H1 (cell line): ENCODE data around the gene OGFOD3. TPM values are rescaled to one million over a fixed set of nuclear protein-coding genes. Genes with fewer than 3 reads are reported as not detected.

ENCODE experiments used
- CTCF ChIA-PET: fragments of 300-600 bp; sonication (Branson Sonifier 250); formaldehyde crosslinking; loops from one replicate; lab custom pipeline; 2021; ENCODE audit not compliant: partially characterized antibody; lab: Charles Lee
- POLR2A ChIA-PET: fragments of 300-600 bp; sonication (Branson Sonifier 250); formaldehyde crosslinking; loops from one replicate; lab custom pipeline; 2021; ENCODE audit warnings: inconsistent platforms; ENCODE audit not compliant: partially characterized antibody; lab: Charles Lee
- DNase-seq, 2 experiments: peaks; one replicate each; pipeline versions ENCODE4 v3.0.0 to v3.0.0-alpha.2; 2010 to 2022; ENCODE audit warnings: low spot score in 2 of 2, low read depth in 1 of 2, mixed read lengths in 1 of 2
- FAIRE-seq: peaks from 2 replicates; lab custom pipeline; 2011; peaks lifted over from hg19 to GRCh38; lab: Jason Lieb, UNC
- H2AFZ ChIP-seq: 2 replicates; pipeline ENCODE4 v1.8.1; 2012; ENCODE audit warnings: low read length, inconsistent platforms
- H2AK5ac ChIP-seq: 2 replicates; pipeline ENCODE4 v1.6.1; 2013; ENCODE audit warnings: low read depth, low read length
- H2BK120ac ChIP-seq: replicated peaks from 2 replicates; pipeline ENCODE3; 2013; ENCODE audit warnings: low read depth, low read length, inconsistent platforms
- H2BK12ac ChIP-seq: 2 replicates; pipeline ENCODE4 v1.6.1; 2013; ENCODE audit warnings: low read depth, low read length
- H2BK15ac ChIP-seq: 2 replicates; pipeline ENCODE4 v1.6.1; 2013; ENCODE audit warnings: low read length
- H2BK20ac ChIP-seq: 2 replicates; pipeline ENCODE4 v1.6.1; 2013; ENCODE audit warnings: low read length
- H2BK5ac ChIP-seq: 2 replicates; pipeline ENCODE4 v1.6.1; 2013; ENCODE audit warnings: low read depth, low read length
- H3K14ac ChIP-seq: 2 replicates; pipeline ENCODE4 v1.6.1; 2013; ENCODE audit warnings: inconsistent platforms; ENCODE audit not compliant: insufficient read length
- H3K18ac ChIP-seq: 2 replicates; pipeline ENCODE4 v1.6.1; 2013; ENCODE audit warnings: low read length; ENCODE audit errors: extremely low read depth
- H3K23ac ChIP-seq: 2 replicates; pipeline ENCODE4 v1.6.1; 2013; ENCODE audit warnings: inconsistent platforms; ENCODE audit not compliant: insufficient read length
- H3K23me2 ChIP-seq: 2 replicates; pipeline ENCODE4 v1.6.1; 2013; ENCODE audit warnings: low read depth, low read length
- H3K27ac ChIP-seq: 2 replicates; pipeline ENCODE4 v1.6.1; 2011; ENCODE audit warnings: low read depth, low read length, inconsistent platforms
- H3K27me3 ChIP-seq, 4 experiments: replicated peaks in 1 of 4; 1 replicate in 1 of 4; 2 replicates in 3 of 4; pipeline versions ENCODE4 v1.6.1 to v1.8.1; 2011 to 2013; ENCODE audit warnings: low read length in 3 of 4, mild to moderate bottlenecking in 3 of 4, inconsistent platforms in 2 of 4, mixed read lengths in 2 of 4, moderate library complexity in 1 of 4; ENCODE audit not compliant: control insufficient read depth in 3 of 4, insufficient read depth in 3 of 4; ENCODE audit errors: extremely low read depth in 1 of 4
- H3K36me3 ChIP-seq, 4 experiments: 2 replicates each; pipeline versions ENCODE4 v1.6.1 to v1.8.1; 2011 to 2013; ENCODE audit warnings: mild to moderate bottlenecking in 4 of 4, low read length in 3 of 4, moderate library complexity in 2 of 4, control low read depth in 1 of 4, inconsistent platforms in 1 of 4; ENCODE audit not compliant: insufficient read depth in 4 of 4, control insufficient read depth in 2 of 4
- H3K4ac ChIP-seq: replicated peaks from 2 replicates; pipeline ENCODE3; 2013; ENCODE audit warnings: low read length, low read depth, mixed read lengths, inconsistent platforms; ENCODE audit not compliant: insufficient read length
- H3K4me1 ChIP-seq, 4 experiments: replicated peaks in 1 of 4; 1 replicate in 1 of 4; 2 replicates in 3 of 4; pipeline versions ENCODE4 v1.6.1 to v1.8.1; 2011 to 2013; ENCODE audit warnings: low read length in 3 of 4, inconsistent platforms in 2 of 4, mixed read lengths in 1 of 4; ENCODE audit not compliant: insufficient read depth in 4 of 4, control insufficient read depth in 3 of 4
- H3K4me2 ChIP-seq, 2 experiments: 2 replicates each; pipeline versions ENCODE4 v1.6.1 to v1.8.1; 2011 to 2013; ENCODE audit warnings: low read depth in 2 of 2, low read length in 2 of 2, control low read depth in 1 of 2, inconsistent platforms in 1 of 2, mild to moderate bottlenecking in 1 of 2; ENCODE audit not compliant: insufficient read depth in 1 of 2
- H3K4me3 ChIP-seq, 4 experiments: fragments of 200-600, 300-600 bp in 1 of 4; sonication (generic), shearing (Covaris generic), sonication (Bioruptor Twin) in 1 of 4; 2 replicates each; pipeline versions ENCODE4 v1.5.1 to v1.8.1; 2011 to 2016; ENCODE audit warnings: low read length in 4 of 4, low read depth in 3 of 4, control low read depth in 2 of 4, inconsistent platforms in 2 of 4, mild to moderate bottlenecking in 2 of 4, mixed read lengths in 1 of 4, moderate library complexity in 1 of 4; ENCODE audit not compliant: insufficient read depth in 2 of 4; ENCODE audit errors: extremely low read depth in 1 of 4
- H3K56ac ChIP-seq: replicated peaks from 2 replicates; pipeline ENCODE3; 2013; ENCODE audit warnings: low read depth, mild to moderate bottlenecking, mixed read lengths, low read length, inconsistent platforms; ENCODE audit not compliant: insufficient read length
- H3K79me1 ChIP-seq: 2 replicates; pipeline ENCODE4 v1.6.1; 2013; ENCODE audit warnings: low read depth, low read length, control low read depth
- H3K79me2 ChIP-seq, 2 experiments: 2 replicates each; pipeline versions ENCODE4 v1.6.1 to v1.8.1; 2012 to 2013; ENCODE audit warnings: low read length in 2 of 2, mild to moderate bottlenecking in 2 of 2, inconsistent platforms in 1 of 2; ENCODE audit not compliant: insufficient read depth in 2 of 2, control insufficient read depth in 1 of 2
- H3K9ac ChIP-seq, 4 experiments: replicated peaks in 1 of 4; 1 replicate in 1 of 4; 2 replicates in 3 of 4; pipeline versions ENCODE4 v1.6.1 to v1.8.1; 2011 to 2013; ENCODE audit warnings: low read depth in 3 of 4, low read length in 3 of 4, control low read depth in 2 of 4, mild to moderate bottlenecking in 2 of 4, moderate library complexity in 2 of 4, inconsistent platforms in 1 of 4; ENCODE audit errors: extremely low read depth in 1 of 4
- H3K9me3 ChIP-seq, 2 experiments: 2 replicates each; pipeline versions ENCODE4 v1.6.1 to v1.8.1; 2012 to 2013; ENCODE audit warnings: mild to moderate bottlenecking in 2 of 2, moderate library complexity in 2 of 2, control low read depth in 1 of 2, inconsistent platforms in 1 of 2, low read depth in 1 of 2, low read length in 1 of 2, mixed read lengths in 1 of 2; ENCODE audit not compliant: insufficient read depth in 2 of 2
- H4K20me1 ChIP-seq, 2 experiments: replicated peaks in 1 of 2; 2 replicates each; pipeline versions ENCODE3 to v1.8.1; 2011 to 2013; ENCODE audit warnings: inconsistent platforms in 2 of 2, low read length in 2 of 2, mild to moderate bottlenecking in 1 of 2; ENCODE audit not compliant: insufficient read depth in 2 of 2, control insufficient read depth in 1 of 2
- H4K5ac ChIP-seq: 2 replicates; pipeline ENCODE4 v1.6.1; 2013; ENCODE audit warnings: low read length, low read depth, mixed read lengths, inconsistent platforms; ENCODE audit not compliant: insufficient read length
- H4K8ac ChIP-seq: 2 replicates; pipeline ENCODE4 v1.8.0; 2013; ENCODE audit warnings: mild to moderate bottlenecking, moderate library complexity, low read length, inconsistent platforms; ENCODE audit not compliant: insufficient read depth; ENCODE audit errors: extremely low read depth
- H4K91ac ChIP-seq: replicated peaks from 2 replicates; pipeline ENCODE3; 2013; ENCODE audit warnings: low read length, mixed read lengths, inconsistent platforms; ENCODE audit not compliant: insufficient read length
- ASH2L ChIP-seq: fragments of 200-600, 300-600 bp; sonication (generic); IDR thresholded peaks from one replicate; pipeline ENCODE4 v1.7.1; 2017; ENCODE audit warnings: low read length
- ATF2 ChIP-seq: IDR thresholded peaks from 2 replicates; pipeline ENCODE4 v1.6.1; 2012; ENCODE audit warnings: low read length, inconsistent platforms
- BRCA1 ChIP-seq: IDR thresholded peaks from 2 replicates; pipeline ENCODE4 v1.6.1; 2012; ENCODE audit warnings: low read depth, low read length, improper control_type of control experiment
- CTBP2 ChIP-seq: IDR thresholded peaks from 2 replicates; pipeline ENCODE4 v1.7.0; 2011; ENCODE audit warnings: borderline replicate concordance, mild to moderate bottlenecking, moderate library complexity, mixed read lengths, low read length; ENCODE audit not compliant: insufficient read depth, insufficient read length
- RXRA ChIP-seq: IDR thresholded peaks from 2 replicates; pipeline ENCODE4 v1.6.1; 2011; ENCODE audit warnings: low read depth, mild to moderate bottlenecking, low read length, moderate library complexity; ENCODE audit not compliant: insufficient read depth
- SRF ChIP-seq: IDR thresholded peaks from 2 replicates; pipeline ENCODE4 v1.6.1; 2011; ENCODE audit warnings: mild to moderate bottlenecking, low read depth, low read length, moderate library complexity
- WGBS, 2 experiments: shearing (Covaris generic) in 1 of 2; methylation state at CpG; one replicate each; pipeline versions ENCODE4 v1.1.6 to v1.1.7; 2013 to 2015; ENCODE audit warnings: low lambda C conversion rate in 2 of 2, mixed read lengths in 2 of 2, inconsistent platforms in 1 of 2, low coverage in 1 of 2, missing lambda C conversion rate in 1 of 2; ENCODE audit not compliant: insufficient replicate concordance in 2 of 2, insufficient coverage in 1 of 2, insufficient read length in 1 of 2; ENCODE audit errors: extremely low coverage in 1 of 2, missing lambda C conversion rate in 1 of 2; 5-methylcytosine and 5-hydroxymethylcytosine counted together
- polyA plus RNA-seq, 7 experiments: library from polyadenylated mRNA; depleted of rRNA in 3 of 7; stranded (reverse) in 5 of 7; unstranded in 2 of 7; fragments of >200 nt in 5 of 7; fragments of 200-250 nt in 2 of 7; gene quantifications; 1 replicate in 5 of 7; 2 replicates in 1 of 7; 4 replicates in 1 of 7; pipeline versions ENCODE4 v1.2.1 to v1.2.3, GENCODE V29; 2011 to 2013; ENCODE audit warnings: missing spikeins in 2 of 7, mixed read lengths in 2 of 7
- total RNA-seq: library from RNA; stranded (reverse); fragmentation: NEBNext Ultra II Directional; extraction: Animal tissue kit (Norgen Biotek cat#: 25700); gene quantifications from 2 replicates; pipeline ENCODE4 v1.2.1, GENCODE V29; 2021

Gene OGFOD3
- total and polyA plus RNA-seq, 2 of the 8 experiments (the other 6 are each of a cell fraction or from before 2014, with no cell fraction given): 21.1 to 21.8 TPM

- FAIRE-seq: no peak
- CTCF ChIA-PET: interaction anchor here (1.0 to 2.8 kb wide), 3 partner anchors 22 to 47 kb away, joined by 3 to 11 read pairs (median 6); partner anchors contain the start of gene HEXD
- TF ChIP-seq ATF2 (no peak), BRCA1 (no peak), SRF (no peak), CTBP2 (no peak), RXRA (no peak), ASH2L (no peak)
Observed at GRCh38 chr17:82446124-82446523, 27.7 kb upstream of the OGFOD3 start.

More at GRCh38 chr17:82446124-82446523, 27.7 kb upstream of the OGFOD3 start:
- Histone ChIP-seq H2BK120ac (no peak overlapping the region), H2BK12ac (no peak overlapping the region), H4K20me1 (peaks cover 2 to 31% of the 10 kb centered on the region in 2 experiments), H2BK20ac (no peak overlapping the region), H4K91ac (no peak overlapping the region), H3K23me2 (peaks cover 4% of the 10 kb centered on the region; the same call in 1 of the 2 replicates), H3K4me2 (no peak overlapping the region), H2BK5ac (no peak overlapping the region), H3K56ac (no peak overlapping the region), H2AK5ac (no peak overlapping the region), H3K79me1 (no peaks in the 10 kb centered on the region; the same call in 1 of the 2 replicates), H2AFZ (no peak overlapping the region), H3K27me3 (no peaks in the 10 kb centered on the region), H3K23ac (no peak overlapping the region), H3K4ac (no peak overlapping the region), H3K14ac (no peak overlapping the region), H2BK15ac (no peak overlapping the region), H3K9ac (no peak overlapping the region), H3K36me3 (peaks cover 4 to 17% (median 12%) of the 10 kb centered on the region in 4 experiments; a peak in 4 of 8 replicates), H3K9me3 (no peaks in the 10 kb centered on the region), H3K27ac (no peak overlapping the region), H3K79me2 (peaks cover 0 to 6% of the 10 kb centered on the region in 2 experiments; a peak in 1 of 4 replicates), H3K18ac (no peak overlapping the region), H4K5ac (no peak overlapping the region), H4K8ac (peak overlapping the region; percentile 28), H3K4me3 (no peak overlapping the region), H3K4me1 (peaks cover 0 to 12% (median 6%) of the 10 kb centered on the region in 4 experiments; a peak in 5 of 7 replicates)
- no peak for DNase-seq
- 88% methylated on average over 13 of the region's 15 CpGs; no CpG with 5 or more reads in 1 of the 2 experiments for WGBS, 2 experiments
- POLR2A ChIA-PET: interaction anchor here (1.3 to 1.6 kb wide), 2 partner anchors 10 to 18 kb away, joined by 3 to 4 read pairs; no protein-coding TSS in a partner anchor
